Ectodermal cell (in vitro differentiated cells): ENCODE measurements around the gene P3H1.
"Not testable (repeated sequence)": the region's sequence is repeated elsewhere in the genome, so short reads cannot be mapped to it uniquely, and the experiment has no call there.

ENCODE experiments used
- H3K27ac ChIP-seq: 2 replicates; pipeline ENCODE4 v1.7.0; 2013; ENCODE audit warnings: mild to moderate bottlenecking, low read depth, low read length; ENCODE audit not compliant: insufficient read depth, poor library complexity, severe bottlenecking
- H3K27me3 ChIP-seq: 2 replicates; pipeline ENCODE4 v1.7.0; 2013; ENCODE audit warnings: mild to moderate bottlenecking, low read length; ENCODE audit not compliant: insufficient read depth, control insufficient read depth, poor library complexity, severe bottlenecking
- H3K36me3 ChIP-seq: one replicate; pipeline ENCODE4 v1.7.0; 2013; ENCODE audit warnings: low read length; ENCODE audit not compliant: control insufficient read depth, insufficient read depth
- H3K4me1 ChIP-seq: one replicate; pipeline ENCODE4 v1.7.0; 2013; ENCODE audit warnings: low read length; ENCODE audit not compliant: control insufficient read depth, insufficient read depth
- H3K4me3 ChIP-seq: 2 replicates; pipeline ENCODE4 v1.7.0; 2013; ENCODE audit warnings: low read depth, low read length, control low read depth; ENCODE audit not compliant: insufficient read depth
- H3K9me3 ChIP-seq: 2 replicates; pipeline ENCODE4 v1.7.0; 2013; ENCODE audit warnings: mild to moderate bottlenecking, low read length, moderate library complexity; ENCODE audit not compliant: control insufficient read depth
- WGBS, 2 experiments: methylation state at CpG; one replicate each; pipeline ENCODE4 v1.1.7; 2013; ENCODE audit warnings: missing lambda C conversion rate in 2 of 2; 5-methylcytosine and 5-hydroxymethylcytosine counted together

P3H1 gene

DNA sequence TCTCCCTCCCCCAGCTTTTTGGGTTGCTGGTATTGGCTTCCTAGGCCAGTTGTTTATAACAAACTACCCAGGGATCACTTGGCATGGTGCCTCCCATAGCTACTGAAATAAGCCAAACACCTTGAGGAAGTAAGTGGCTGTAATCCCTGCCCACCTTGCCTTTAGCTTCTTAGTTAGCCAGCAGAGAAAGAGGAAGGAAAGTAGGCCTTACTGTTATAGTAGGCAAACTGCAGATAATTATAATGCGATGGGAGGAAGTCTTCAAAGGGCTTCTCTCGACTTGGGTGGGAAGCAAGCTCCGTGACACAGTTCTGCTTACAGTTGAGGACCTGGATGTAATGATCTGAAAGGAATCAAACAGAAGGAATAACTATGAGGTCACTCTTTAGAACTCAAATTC, 8.2 kb downstream of the P3H1 start:
- Histone ChIP-seq H3K36me3 (peaks cover 38% of the 10 kb centered on the region), H3K27me3 (no peaks in the 10 kb centered on the region), H3K4me1 (no peaks in the 10 kb centered on the region), H3K27ac (no peak overlapping the region), H3K9me3 (no peaks in the 10 kb centered on the region), H3K4me3 (no peak overlapping the region)
- WGBS, 2 experiments, result 95 to 97% methylated on average over 3 of the region's 3 CpGs

DNA sequence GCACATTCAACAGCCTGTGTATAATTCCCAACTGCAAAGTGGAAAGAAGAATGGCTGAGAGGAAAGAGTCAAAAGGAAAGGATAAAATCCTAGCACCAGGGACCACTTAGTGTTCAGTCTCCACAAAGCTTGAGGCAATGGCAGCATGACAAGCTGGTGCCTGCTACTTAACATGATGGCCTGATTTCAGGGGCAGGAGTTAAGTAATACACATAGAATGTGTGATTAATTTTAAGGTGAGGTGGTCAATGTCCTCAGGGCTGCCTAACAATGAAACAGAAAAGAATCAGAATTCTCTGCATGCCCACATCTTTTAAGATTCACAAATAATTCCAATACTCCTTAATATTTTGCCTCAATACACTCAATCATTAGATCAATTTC, 8.9 kb downstream of the P3H1 start:
- H3K4me3 ChIP-seq, result no peak overlapping the region
- no peaks in the 10 kb centered on the region for H3K27me3 ChIP-seq
- H3K9me3 ChIP-seq, result no peaks in the 10 kb centered on the region
- peaks cover 45% of the 10 kb centered on the region for H3K36me3 ChIP-seq
- H3K4me1 ChIP-seq, result no peaks in the 10 kb centered on the region
- H3K27ac ChIP-seq, result no peak overlapping the region

DNA sequence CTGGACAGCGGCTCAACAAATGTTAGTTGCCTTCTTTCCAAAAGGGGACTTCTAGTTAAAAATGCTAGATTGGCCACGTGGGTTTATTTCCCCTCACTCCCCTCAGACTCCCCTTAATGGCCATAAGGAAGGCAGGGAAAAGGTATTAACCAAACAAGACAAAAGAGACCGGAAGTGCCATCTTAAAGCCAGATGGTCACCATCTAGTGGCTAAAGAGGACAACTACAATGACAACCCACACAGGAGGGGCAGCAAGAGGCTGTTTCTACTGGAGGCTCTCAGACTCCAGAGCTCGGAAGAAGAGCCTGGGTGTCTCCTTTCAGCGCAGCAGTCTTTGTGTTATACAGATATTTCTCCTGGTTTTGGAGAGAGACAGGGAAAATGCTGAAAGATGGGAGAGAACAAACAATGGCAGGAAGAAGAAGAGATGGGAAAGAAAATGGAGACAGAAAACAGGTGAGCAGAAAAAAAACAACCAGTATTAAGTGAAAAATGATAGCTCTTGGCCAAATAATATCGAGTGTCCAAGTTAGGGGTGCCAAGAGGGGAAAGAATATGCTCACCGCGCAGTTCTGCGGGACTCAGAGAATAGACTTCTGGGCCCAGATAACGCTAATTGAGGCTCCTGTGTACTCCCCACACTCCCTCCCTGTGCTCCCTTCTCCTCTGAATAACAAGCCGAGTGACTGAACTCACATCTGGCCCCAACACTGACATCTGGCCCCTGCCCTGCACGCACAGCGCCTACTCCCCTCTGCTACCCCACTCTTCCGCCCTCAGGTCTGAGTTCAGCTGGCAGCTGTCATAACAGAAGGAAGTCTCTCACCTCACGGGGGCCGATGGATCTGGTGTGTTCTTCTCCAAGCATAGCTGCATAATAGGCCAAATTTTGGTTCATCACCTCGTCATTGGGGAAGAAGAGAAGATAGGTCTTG, 9.6 kb downstream of the P3H1 start:
- Histone ChIP-seq H3K36me3 (peaks cover 51% of the 10 kb centered on the region), H3K4me3 (no peak overlapping the region)
- 85 to 86% methylated on average over 17 of the region's 17 CpGs for WGBS, 2 experiments

GRCh38 chr1:42753070-42753469, 13.8 kb downstream of the P3H1 start:
- no peaks in the 10 kb centered on the region for H3K9me3 ChIP-seq
- 95 to 100% methylated on average over 1 of the region's 1 CpG for WGBS, 2 experiments
- H3K4me3 ChIP-seq, result no peak overlapping the region
- no peaks in the 10 kb centered on the region for H3K27me3 ChIP-seq
- no peaks in the 10 kb centered on the region for H3K4me1 ChIP-seq
- no peak overlapping the region for H3K27ac ChIP-seq
- H3K36me3 ChIP-seq, result peaks cover 58% of the 10 kb centered on the region

More for the DNA sequence above, 9.6 kb downstream of the P3H1 start:
- H3K9me3 ChIP-seq, result no peaks in the 10 kb centered on the region
- H3K27me3 ChIP-seq, result no peaks in the 10 kb centered on the region
- H3K4me1 ChIP-seq, result no peaks in the 10 kb centered on the region
- H3K27ac ChIP-seq, result no peak overlapping the region

GRCh38 chr1:42752284-42752683, 14.5 kb downstream of the P3H1 start:
- Histone ChIP-seq H3K9me3 (no peaks in the 10 kb centered on the region), H3K36me3 (peaks cover 55% of the 10 kb centered on the region), H3K4me3 (no peak overlapping the region), H3K4me1 (no peaks in the 10 kb centered on the region), H3K27me3 (no peaks in the 10 kb centered on the region), H3K27ac (no peak overlapping the region)
- WGBS, 2 experiments, result 94 to 95% methylated on average over 6 of the region's 6 CpGs

DNA sequence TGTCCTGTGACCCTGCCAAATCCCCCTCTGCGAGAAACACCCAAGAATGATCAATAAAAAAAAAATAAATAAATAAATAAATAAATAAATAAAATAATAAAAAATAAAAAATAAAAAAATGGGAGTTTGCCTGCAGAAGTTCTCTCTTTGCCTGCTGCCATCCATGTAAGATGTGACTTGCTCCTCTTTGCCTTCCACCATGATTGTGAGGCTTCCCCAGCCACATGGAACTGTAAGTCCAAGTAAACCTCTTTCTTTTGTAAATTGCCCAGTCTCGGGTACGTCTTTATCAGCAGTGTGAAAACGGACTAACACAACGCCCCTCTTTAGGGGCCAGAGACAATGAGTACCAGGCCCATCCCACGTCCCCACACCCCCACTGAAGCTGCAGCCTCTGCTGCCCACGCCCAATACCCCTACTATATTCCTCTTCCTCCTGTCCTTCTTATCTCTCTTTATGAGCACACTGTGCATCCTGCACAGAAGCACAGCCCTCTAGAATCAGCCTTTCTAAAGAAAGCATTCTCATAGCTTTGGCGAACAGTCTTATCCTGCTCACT, 15.2 kb downstream of the P3H1 start:
- H3K4me3 ChIP-seq, H3K9me3 ChIP-seq, H3K27ac ChIP-seq, H3K4me1 ChIP-seq, H3K27me3 ChIP-seq: not testable (repeated sequence)
- WGBS, 2 experiments, result 95% methylated on average over 7 of the region's 8 CpGs
- peaks cover 58% of the 10 kb centered on the region for H3K36me3 ChIP-seq

DNA sequence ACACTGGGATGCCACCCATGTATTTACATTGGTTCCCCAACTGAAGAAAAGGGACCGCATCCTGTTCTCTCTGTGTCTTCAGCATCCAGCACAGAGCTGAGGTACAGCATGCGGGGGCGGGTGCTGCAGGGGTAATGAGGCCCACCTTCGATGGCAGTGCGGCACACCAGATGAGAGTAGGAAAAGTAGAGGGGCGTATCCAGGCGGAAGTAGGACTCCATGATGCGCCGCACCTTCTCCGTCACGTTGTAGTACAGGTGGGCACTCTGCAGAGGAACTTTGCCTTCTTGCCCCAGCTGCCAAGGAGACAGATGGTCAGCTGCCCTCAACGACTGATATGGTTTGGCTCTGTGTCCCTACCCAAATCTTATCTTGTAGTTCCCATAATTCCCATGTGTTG, 16.8 kb downstream of the P3H1 start:
- no peaks in the 10 kb centered on the region for H3K9me3 ChIP-seq
- H3K4me1 ChIP-seq, result no peaks in the 10 kb centered on the region
- no peak overlapping the region for H3K4me3 ChIP-seq
- 96 to 98% methylated on average over 12 of the region's 12 CpGs for WGBS, 2 experiments
- no peaks in the 10 kb centered on the region for H3K27me3 ChIP-seq
- H3K36me3 ChIP-seq, result peaks cover 59% of the 10 kb centered on the region
- no peak overlapping the region for H3K27ac ChIP-seq

DNA sequence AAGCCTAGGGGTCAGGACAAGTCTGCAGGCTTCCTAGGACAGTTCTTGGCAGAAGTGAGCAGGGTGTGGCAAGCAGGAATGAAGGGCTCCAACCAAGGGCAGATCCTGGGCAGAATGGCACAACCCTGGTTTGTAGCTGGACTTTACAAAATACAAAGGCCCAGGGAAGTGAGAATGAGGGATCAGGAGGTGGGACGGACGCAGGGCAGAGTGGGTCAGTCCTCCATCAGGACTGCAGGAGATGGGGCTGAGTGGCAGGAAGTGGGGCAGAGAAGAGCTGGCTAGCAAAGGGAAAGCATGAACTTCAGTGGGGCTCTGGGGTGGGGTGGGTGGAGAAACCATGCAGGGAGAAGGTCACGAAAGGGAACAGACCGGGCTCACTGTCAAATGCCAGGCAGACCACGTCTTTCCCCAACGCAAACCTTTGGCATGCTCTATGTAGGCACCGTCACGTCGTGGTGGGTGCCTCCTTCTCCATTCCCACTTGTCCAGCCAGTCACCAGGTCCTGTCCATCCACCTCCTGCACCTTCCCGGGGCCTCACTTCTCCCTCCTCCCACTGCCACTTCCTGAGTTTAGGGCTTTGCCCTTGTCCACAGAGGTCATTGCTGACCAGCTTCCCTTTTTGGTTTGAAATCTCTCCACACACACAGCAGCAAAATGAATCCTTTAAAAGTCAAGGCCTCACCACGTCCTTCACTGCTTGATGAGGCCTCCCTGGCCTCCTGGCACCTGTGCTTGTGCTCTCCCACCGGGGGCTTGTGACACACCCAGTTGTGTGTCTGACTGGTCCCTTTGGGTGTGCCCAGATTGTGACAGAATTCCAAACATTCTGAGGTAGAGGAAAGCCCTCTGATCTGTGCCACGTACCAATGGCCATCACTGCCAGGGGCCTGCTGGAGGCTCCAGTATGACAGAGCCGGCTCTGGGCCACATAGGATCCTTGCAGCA, 18.1 kb downstream of the P3H1 start:
- Histone ChIP-seq H3K9me3 (no peaks in the 10 kb centered on the region), H3K4me1 (no peaks in the 10 kb centered on the region), H3K27me3 (no peaks in the 10 kb centered on the region), H3K36me3 (peaks cover 45% of the 10 kb centered on the region), H3K4me3 (no peak overlapping the region), H3K27ac (no peak overlapping the region)
- 94 to 95% methylated on average over 14 of the region's 14 CpGs for WGBS, 2 experiments

DNA sequence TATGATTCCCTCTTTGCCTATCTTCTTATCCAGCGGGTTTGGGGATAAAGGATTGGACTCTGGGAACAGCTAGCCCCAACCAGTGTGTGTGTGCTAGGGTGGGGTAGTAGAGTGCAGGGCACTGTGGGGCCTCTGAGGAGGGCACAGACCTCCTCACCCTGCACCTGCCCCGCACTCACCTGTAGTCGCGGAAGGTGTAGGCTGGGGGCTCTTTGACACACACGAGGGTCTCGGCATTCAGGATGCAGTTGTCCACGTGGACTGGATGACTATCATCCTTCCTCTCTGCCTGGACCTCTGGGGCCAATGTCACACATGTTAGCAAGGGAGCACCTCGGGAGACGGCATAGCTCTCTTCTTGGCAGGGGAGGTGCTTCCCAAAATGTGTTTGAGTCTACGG, 18.8 kb downstream of the P3H1 start:
- Histone ChIP-seq H3K9me3 (no peaks in the 10 kb centered on the region), H3K4me3 (no peak overlapping the region), H3K4me1 (no peaks in the 10 kb centered on the region), H3K36me3 (peaks cover 40% of the 10 kb centered on the region), H3K27ac (no peak overlapping the region), H3K27me3 (no peaks in the 10 kb centered on the region)
- 94 to 96% methylated on average over 10 of the region's 10 CpGs for WGBS, 2 experiments

- H3K36me3 ChIP-seq, result peaks cover 31% of the 10 kb centered on the region
- H3K9me3 ChIP-seq, result no peaks in the 10 kb centered on the region
- no peak overlapping the region for H3K27ac ChIP-seq
- H3K4me3 ChIP-seq, result no peak overlapping the region
- H3K4me1 ChIP-seq, result no peaks in the 10 kb centered on the region
- WGBS, 2 experiments, result 71 to 72% methylated on average over 14 of the region's 14 CpGs
- no peaks in the 10 kb centered on the region for H3K27me3 ChIP-seq
These were observed 19.7 kb downstream of the P3H1 start for GRCh38 chr1:42747125-42747524.
